ENCODE measurements around the gene USP17L19. TPM values are rescaled to one million over a fixed set of nuclear protein-coding genes. Genes with fewer than 3 reads are reported as not detected.
"Not testable (repeated sequence)": the region's sequence is repeated elsewhere in the genome, so short reads cannot be mapped to it uniquely, and the experiment has no call there.

The USP17L19 gene
- total RNA-seq: not detected

DNA sequence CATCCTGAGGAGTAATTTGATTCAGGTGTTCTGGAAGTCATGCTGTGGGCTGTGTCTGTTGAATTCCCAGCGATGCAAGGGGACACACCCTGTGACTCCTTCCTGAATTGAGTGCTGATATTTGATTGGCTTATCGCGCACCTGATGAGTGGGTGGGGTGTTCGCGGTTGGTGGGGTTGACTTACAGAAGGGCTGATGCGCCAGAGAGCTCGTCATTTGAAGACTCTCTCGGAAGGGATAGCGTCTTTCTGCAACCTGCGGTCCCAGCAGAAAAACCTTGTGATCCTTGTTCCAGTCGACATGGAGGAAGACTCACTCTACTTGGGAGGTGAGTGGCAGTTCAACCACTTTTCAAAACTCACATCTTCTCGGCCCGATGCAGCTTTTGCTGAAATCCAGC is at the start of gene USP17L19:
TSS of gene USP17L19 (plus strand) at position 301 of the 400 bp plus-strand sequence. CDS start at position 301, 0 bp downstream.
- not testable (repeated sequence) for DNase-seq (ENCODE audit: low spot score)

GRCh38 chr4:9210357-9210756 is 42.8 kb upstream of the USP17L19 start, which contains the start of gene USP17L10:
USP17L10 (plus strand) TSS chr4:9210657; CDS start chr4:9210657, 0 bp downstream.
- not testable (repeated sequence) for DNase-seq (ENCODE audit: low spot score)

GRCh38 chr4:9214701-9215100 is 38.5 kb upstream of the USP17L19 start:
- DNase-seq (ENCODE audit: low spot score): peak; percentile 33

- not testable (repeated sequence) for DNase-seq (ENCODE audit: low spot score)
Measured at GRCh38 chr4:9215105-9215504, 38.1 kb upstream of the USP17L19 start, which contains the start of gene USP17L11. USP17L11 (plus strand) TSS chr4:9215405; CDS start chr4:9215405, 0 bp downstream.

DNA sequence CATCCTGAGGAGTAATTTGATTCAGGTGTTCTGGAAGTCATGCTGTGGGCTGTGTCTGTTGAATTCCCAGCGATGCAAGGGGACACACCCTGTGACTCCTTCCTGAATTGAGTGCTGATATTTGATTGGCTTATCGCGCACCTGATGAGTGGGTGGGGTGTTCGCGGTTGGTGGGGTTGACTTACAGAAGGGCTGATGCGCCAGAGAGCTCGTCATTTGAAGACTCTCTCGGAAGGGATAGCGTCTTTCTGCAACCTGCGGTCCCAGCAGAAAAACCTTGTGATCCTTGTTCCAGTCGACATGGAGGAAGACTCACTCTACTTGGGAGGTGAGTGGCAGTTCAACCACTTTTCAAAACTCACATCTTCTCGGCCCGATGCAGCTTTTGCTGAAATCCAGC is 33.3 kb upstream of the USP17L19 start, which contains the start of gene USP17L12:
TSS of gene USP17L12 (plus strand) at position 301 of the 400 bp plus-strand sequence. CDS start at position 301, 0 bp downstream.
- not testable (repeated sequence) for DNase-seq (ENCODE audit: low spot score)

DNA sequence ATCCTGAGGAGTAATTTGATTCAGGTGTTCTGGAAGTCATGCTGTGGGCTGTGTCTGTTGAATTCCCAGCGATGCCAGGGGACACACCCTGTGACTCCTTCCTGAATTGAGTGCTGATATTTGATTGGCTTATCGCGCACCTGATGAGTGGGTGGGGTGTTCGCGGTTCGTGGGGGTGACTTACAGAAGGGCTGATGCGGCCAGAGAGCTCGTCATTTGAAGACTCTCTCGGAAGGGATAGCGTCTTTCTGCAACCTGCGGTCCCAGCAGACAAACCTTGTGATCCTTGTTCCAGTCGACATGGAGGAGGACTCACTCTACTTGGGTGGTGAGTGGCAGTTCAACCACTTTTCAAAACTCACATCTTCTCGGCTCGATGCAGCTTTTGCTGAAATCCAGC is 28.6 kb upstream of the USP17L19 start, which contains the start of gene USP17L13:
TSS of gene USP17L13 (plus strand) at position 301 of the 400 bp plus-strand sequence. CDS start at position 301, 0 bp downstream.
- not testable (repeated sequence) for DNase-seq (ENCODE audit: low spot score)

DNA sequence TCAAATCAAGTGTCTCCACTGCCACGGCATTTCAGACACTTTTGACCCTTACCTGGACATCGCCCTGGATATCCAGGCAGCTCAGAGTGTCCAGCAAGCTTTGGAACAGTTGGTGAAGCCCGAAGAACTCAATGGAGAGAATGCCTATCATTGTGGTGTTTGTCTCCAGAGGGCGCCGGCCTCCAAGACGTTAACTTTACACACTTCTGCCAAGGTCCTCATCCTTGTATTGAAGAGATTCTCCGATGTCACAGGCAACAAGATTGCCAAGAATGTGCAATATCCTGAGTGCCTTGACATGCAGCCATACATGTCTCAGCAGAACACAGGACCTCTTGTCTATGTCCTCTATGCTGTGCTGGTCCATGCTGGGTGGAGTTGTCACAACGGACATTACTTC is 22.9 kb upstream of the USP17L19 start:
- peak; percentile 20 for DNase-seq (ENCODE audit: low spot score)

DNA sequence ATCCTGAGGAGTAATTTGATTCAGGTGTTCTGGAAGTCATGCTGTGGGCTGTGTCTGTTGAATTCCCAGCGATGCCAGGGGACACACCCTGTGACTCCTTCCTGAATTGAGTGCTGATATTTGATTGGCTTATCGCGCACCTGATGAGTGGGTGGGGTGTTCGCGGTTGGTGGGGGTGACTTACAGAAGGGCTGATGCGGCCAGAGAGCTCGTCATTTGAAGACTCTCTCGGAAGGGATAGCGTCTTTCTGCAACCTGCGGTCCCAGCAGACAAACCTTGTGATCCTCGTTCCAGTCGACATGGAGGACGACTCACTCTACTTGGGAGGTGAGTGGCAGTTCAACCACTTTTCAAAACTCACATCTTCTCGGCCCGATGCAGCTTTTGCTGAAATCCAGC is 19.1 kb upstream of the USP17L19 start, which contains the start of gene USP17L15:
TSS of gene USP17L15 (plus strand) at position 301 of the 400 bp plus-strand sequence. CDS start at position 301, 0 bp downstream.
- DNase-seq (ENCODE audit: low spot score): not testable (repeated sequence)

- DNase-seq (ENCODE audit: low spot score): peak; percentile 35
Measured at GRCh38 chr4:9238461-9238860, 14.7 kb upstream of the USP17L19 start.

DNA sequence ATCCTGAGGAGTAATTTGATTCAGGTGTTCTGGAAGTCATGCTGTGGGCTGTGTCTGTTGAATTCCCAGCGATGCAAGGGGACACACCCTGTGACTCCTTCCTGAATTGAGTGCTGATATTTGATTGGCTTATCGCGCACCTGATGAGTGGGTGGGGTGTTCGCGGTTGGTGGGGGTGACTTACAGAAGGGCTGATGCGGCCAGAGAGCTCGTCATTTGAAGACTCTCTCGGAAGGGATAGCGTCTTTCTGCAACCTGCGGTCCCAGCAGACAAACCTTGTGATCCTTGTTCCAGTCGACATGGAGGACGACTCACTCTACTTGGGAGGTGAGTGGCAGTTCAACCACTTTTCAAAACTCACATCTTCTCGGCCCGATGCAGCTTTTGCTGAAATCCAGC is 9.6 kb upstream of the USP17L19 start, which contains the start of gene USP17L17:
TSS of gene USP17L17 (plus strand) at position 301 of the 400 bp plus-strand sequence. CDS start at position 301, 0 bp downstream.
- not testable (repeated sequence) for DNase-seq (ENCODE audit: low spot score)

DNA sequence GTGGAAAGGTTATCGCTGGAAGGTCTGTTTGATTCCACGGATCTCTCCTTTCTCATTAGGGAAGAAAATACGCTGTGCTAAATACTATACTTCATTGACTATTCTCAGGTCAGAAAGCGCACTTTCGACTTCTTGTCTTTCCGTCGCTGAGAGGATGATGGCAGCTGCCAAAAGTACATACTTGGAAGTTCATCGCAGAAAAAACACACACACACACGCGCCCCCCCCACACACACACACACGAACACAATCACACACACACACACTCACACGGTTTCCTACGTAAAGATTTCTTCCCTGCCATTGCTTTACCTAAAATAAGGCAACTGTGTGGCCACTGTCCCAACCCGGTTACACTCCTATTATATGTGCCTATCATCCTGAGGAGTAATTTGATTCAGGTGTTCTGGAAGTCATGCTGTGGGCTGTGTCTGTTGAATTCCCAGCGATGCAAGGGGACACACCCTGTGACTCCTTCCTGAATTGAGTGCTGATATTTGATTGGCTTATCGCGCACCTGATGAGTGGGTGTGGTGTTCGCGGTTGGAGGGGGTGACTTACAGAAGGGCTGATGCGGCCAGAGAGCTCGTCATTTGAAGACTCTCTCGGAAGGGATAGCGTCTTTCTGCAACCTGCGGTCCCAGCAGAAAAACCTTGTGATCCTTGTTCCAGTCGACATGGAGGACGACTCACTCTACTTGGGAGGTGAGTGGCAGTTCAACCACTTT is 5.1 kb upstream of the USP17L19 start, which contains the start of gene USP17L18:
TSS of gene USP17L18 (plus strand) at position 678 of the 728 bp plus-strand sequence. CDS start at position 678, 0 bp downstream.
- peak; percentile 44 for DNase-seq (ENCODE audit: low spot score)

GRCh38 chr4:9257824-9258223 is 4.6 kb downstream of the USP17L19 start, which contains the start of gene USP17L20:
USP17L20 (plus strand) TSS chr4:9258124; CDS start chr4:9258124, 0 bp downstream.
- not testable (repeated sequence) for DNase-seq (ENCODE audit: low spot score)

DNA sequence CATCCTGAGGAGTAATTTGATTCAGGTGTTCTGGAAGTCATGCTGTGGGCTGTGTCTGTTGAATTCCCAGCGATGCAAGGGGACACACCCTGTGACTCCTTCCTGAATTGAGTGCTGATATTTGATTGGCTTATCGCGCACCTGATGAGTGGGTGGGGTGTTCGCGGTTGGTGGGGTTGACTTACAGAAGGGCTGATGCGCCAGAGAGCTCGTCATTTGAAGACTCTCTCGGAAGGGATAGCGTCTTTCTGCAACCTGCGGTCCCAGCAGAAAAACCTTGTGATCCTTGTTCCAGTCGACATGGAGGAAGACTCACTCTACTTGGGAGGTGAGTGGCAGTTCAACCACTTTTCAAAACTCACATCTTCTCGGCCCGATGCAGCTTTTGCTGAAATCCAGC is 9.4 kb downstream of the USP17L19 start, which contains the start of gene USP17L21:
TSS of gene USP17L21 (plus strand) at position 301 of the 400 bp plus-strand sequence. CDS start at position 301, 0 bp downstream.
- not testable (repeated sequence) for DNase-seq (ENCODE audit: low spot score)

DNA sequence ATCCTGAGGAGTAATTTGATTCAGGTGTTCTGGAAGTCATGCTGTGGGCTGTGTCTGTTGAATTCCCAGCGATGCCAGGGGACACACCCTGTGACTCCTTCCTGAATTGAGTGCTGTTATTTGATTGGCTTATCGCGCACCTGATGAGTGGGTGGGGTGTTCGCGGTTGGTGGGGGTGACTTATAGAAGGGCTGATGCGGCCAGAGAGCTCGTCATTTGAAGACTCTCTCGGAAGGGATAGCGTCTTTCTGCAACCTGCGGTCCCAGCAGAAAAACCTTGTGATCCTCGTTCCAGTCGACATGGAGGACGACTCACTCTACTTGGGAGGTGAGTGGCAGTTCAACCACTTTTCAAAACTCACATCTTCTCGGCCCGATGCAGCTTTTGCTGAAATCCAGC is 14.1 kb downstream of the USP17L19 start, which contains the start of gene USP17L22:
TSS of gene USP17L22 (plus strand) at position 301 of the 400 bp plus-strand sequence. CDS start at position 301, 0 bp downstream.
- DNase-seq (ENCODE audit: low spot score): not testable (repeated sequence)

DNA sequence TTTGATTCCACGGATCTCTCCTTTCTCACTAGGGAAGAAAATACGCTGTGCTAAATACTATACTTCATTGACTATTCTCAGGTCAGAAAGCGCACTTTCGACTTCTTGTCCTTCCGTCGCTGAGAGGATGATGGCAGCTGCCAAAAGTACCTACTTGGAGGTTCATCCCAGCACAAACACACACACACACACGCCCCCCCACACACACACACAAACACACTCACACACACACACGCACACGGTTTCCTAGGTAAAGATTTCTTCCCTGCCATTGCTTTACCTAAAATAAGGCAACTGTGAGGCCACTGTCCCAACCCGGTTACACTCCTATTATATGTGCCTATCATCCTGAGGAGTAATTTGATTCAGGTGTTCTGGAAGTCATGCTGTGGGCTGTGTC is 18.5 kb downstream of the USP17L19 start:
- peak; percentile 50 for DNase-seq (ENCODE audit: low spot score)

Other genes with a start within 250 kb of the USP17L19 start
- gene FAM90A26, start 83.0 kb upstream of the USP17L19 start, total RNA-seq: not detected
- not detected for gene USP17L10, start 42.7 kb upstream of the USP17L19 start, total RNA-seq
- 0.29 TPM for gene USP17L11, start 38.0 kb upstream of the USP17L19 start, total RNA-seq
- gene USP17L12, start 33.2 kb upstream of the USP17L19 start, total RNA-seq: not detected
- not detected for gene USP17L13, start 28.5 kb upstream of the USP17L19 start, total RNA-seq
- gene USP17L15, start 19.0 kb upstream of the USP17L19 start, total RNA-seq: not detected
- not detected for gene USP17L17, start 9.5 kb upstream of the USP17L19 start, total RNA-seq
- gene USP17L18, start 4.7 kb upstream of the USP17L19 start, total RNA-seq: 0.29 TPM
- gene USP17L20, start 4.7 kb downstream of the USP17L19 start, total RNA-seq: not detected
- not detected for gene USP17L21, start 9.5 kb downstream of the USP17L19 start, total RNA-seq
- gene USP17L22, start 14.2 kb downstream of the USP17L19 start, total RNA-seq: not detected
- gene USP17L24, start 71.8 kb downstream of the USP17L19 start, total RNA-seq: not detected
- not detected for gene USP17L25, start 76.5 kb downstream of the USP17L19 start, total RNA-seq
- not detected for gene USP17L26, start 81.3 kb downstream of the USP17L19 start, total RNA-seq
- gene USP17L5, start 86.0 kb downstream of the USP17L19 start, total RNA-seq: not detected
- gene USP17L27, start 90.8 kb downstream of the USP17L19 start, total RNA-seq: not detected
- not detected for gene USP17L28, start 95.5 kb downstream of the USP17L19 start, total RNA-seq
- gene USP17L29, start 100.3 kb downstream of the USP17L19 start, total RNA-seq: not detected
- not detected for gene USP17L30, start 109.8 kb downstream of the USP17L19 start, total RNA-seq
- gene DEFB131A, start 191.0 kb downstream of the USP17L19 start, total RNA-seq: not detected

All from ureter (tissue), 1 donor.